Measurements from ENCODE around the gene TPX2. TPM values are rescaled to one million over a fixed set of nuclear protein-coding genes. Genes with fewer than 3 reads are reported as not detected.

The TPX2 gene
- total RNA-seq, 2 donors from 2014 or later: 21.8 to 74.5 TPM

DNA sequence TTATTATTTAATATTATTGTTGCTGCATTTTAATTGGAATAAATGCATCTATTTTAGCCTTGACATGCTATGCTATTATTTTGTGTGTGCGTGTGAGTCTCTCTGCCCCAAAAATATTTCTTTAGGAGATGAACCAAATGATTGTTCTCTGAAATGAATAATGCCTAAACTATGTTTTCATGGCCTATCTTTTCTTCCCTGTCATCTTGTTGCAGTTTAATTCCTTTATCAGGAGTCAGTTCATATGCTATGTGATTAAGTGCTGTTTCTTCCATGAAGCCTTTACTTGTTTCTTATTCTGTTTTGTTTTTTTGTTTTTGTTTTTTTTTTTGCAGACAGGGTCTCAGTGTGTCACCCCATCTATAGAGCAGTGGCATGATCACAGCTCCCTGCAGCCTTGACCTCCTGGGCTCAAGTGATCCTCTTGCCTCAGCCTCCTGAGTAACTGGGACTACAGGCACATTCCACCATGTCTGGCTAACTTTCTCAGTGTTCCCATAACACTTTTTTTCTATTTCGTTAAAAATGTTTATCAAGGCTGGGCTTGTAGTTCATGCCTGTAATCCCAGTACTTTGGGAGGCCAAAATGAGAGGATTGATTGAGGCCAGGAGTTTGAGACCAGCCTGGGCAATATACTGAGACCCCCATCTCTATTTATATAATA, 25.7 kb downstream of the TPX2 start:
- Histone ChIP-seq H3K9ac (ENCODE audit: low read depth in 2 of 2, low read length in 2 of 2) (no peak overlapping the region), H3K36me3 (no peaks in the 10 kb centered on the region), H3K9me3 (no peaks in the 10 kb centered on the region), H3K4me3 (no peak overlapping the region), H3K27ac (no peak overlapping the region), H3K27me3 (no peaks in the 10 kb centered on the region), H3K4me1 (no peaks in the 10 kb centered on the region)
- TF ChIP-seq, protein P1, sequence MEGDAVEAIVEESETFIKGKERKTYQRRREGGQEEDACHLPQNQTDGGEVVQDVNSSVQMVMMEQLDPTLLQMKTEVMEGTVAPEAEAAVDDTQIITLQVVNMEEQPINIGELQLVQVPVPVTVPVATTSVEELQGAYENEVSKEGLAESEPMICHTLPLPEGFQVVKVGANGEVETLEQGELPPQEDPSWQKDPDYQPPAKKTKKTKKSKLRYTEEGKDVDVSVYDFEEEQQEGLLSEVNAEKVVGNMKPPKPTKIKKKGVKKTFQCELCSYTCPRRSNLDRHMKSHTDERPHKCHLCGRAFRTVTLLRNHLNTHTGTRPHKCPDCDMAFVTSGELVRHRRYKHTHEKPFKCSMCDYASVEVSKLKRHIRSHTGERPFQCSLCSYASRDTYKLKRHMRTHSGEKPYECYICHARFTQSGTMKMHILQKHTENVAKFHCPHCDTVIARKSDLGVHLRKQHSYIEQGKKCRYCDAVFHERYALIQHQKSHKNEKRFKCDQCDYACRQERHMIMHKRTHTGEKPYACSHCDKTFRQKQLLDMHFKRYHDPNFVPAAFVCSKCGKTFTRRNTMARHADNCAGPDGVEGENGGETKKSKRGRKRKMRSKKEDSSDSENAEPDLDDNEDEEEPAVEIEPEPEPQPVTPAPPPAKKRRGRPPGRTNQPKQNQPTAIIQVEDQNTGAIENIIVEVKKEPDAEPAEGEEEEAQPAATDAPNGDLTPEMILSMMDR (IDR thresholded peaks at IDR 0.05): no peak
- intact Hi-C loops (cut with DNase I): no loop called here
- DNase-seq: no peak

DNA sequence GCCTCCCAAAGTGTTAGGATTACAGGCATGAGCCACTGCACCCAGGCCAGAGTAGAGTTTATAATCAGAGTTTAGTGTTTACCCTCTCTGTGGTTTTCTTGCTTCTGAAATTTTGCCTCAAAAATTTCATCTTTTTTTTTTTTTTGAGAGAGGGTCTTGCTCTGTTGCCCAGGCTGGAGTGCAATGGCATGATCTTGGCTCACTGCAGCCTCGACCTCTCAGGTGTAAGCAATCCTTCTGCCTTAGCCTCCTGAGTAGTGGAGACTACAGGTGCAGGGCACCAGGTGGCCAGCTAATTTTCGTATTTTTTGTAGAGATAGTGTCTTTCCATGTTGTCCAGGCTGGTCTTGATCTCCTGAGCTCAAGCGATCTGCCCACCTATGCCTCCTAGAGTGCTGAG, 28.7 kb downstream of the TPX2 start:
- Histone ChIP-seq H3K4me1 (no peaks in the 10 kb centered on the region), H3K27ac (no peak overlapping the region), H3K9me3 (no peaks in the 10 kb centered on the region), H3K4me3 (no peak overlapping the region), H3K27me3 (no peaks in the 10 kb centered on the region), H3K9ac (ENCODE audit: low read depth in 2 of 2, low read length in 2 of 2) (no peak overlapping the region), H3K36me3 (no peaks in the 10 kb centered on the region)
- DNase-seq: no peak
- TF ChIP-seq, protein P1 (IDR thresholded peaks at IDR 0.05): no peak
- intact Hi-C loops (cut with DNase I): no loop called here

DNA sequence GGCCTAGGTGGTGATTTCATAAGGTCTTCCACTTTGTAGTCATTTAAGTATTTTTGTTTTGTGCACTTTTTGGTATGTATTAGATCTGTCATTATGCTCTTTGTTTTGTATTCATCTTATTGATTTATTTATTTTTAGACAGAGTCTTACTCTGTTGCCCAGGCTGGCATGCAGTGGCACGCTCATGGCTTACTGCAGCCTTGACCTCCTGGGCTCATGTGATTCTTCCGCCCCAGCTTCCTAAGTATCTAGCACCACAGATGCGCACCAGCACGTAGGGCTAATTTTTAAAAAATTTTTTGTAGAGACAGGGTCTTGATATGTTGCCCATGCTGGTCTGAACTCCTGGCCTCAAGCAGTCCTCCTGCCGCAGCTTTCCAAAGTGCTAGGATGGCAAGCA, 30.6 kb downstream of the TPX2 start:
- no peaks in the 10 kb centered on the region for H3K27me3 ChIP-seq
- H3K36me3 ChIP-seq: no peaks in the 10 kb centered on the region
- no peaks in the 10 kb centered on the region for H3K4me1 ChIP-seq
- intact Hi-C loops (cut with DNase I): no loop called here
- H3K9me3 ChIP-seq: no peaks in the 10 kb centered on the region
- no peak for DNase-seq
- no peak overlapping the region for H3K4me3 ChIP-seq
- TF ChIP-seq, protein P1 (IDR thresholded peaks at IDR 0.05): no peak
- H3K9ac ChIP-seq (ENCODE audit: low read depth in 2 of 2, low read length in 2 of 2): no peak overlapping the region
- no peak overlapping the region for H3K27ac ChIP-seq

DNA sequence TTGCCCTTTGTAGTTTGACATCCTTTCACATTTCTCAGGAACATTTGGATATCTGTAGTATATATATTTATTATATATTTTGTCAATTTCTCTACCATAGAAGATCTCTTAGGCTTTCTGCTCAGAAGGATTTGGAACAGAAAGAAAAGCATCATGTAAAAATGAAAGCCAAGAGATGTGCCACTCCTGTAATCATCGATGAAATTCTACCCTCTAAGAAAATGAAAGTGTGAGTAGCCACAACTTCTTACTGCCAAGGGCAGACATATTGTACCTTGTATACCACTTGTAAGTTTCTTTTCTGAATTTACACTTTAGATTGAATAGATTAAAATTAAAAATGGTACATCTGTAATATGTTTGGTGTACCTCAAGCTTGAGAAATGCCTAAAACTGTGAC, 31.2 kb downstream of the TPX2 start:
- Histone ChIP-seq H3K9ac (ENCODE audit: low read depth in 2 of 2, low read length in 2 of 2) (no peak overlapping the region), H3K27ac (no peak overlapping the region), H3K36me3 (no peaks in the 10 kb centered on the region), H3K9me3 (no peaks in the 10 kb centered on the region), H3K4me3 (no peak overlapping the region), H3K27me3 (no peaks in the 10 kb centered on the region), H3K4me1 (no peaks in the 10 kb centered on the region)
- DNase-seq: no peak
- TF ChIP-seq, protein P1 (IDR thresholded peaks at IDR 0.05): no peak
- intact Hi-C loops (cut with DNase I): no loop called here

DNA sequence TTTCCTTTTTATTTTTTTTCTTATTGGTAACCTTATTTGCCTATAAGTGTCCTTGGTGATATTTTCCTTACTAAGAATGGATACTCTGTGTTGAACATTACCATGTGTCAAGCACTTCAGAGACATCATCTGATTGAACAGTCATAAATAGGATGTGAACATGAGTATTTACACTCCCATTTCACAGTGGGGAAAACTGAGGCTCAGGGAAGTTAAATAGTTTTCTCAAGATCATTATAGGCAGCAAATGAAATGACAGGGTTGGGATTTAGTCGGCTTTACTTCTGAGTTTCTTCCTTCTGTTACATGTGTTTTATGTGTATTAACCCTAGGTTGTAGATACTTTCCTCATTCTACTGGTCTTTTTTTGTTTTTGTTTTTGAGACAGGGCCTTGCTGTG, 35.3 kb downstream of the TPX2 start:
- Histone ChIP-seq H3K36me3 (no peaks in the 10 kb centered on the region), H3K9me3 (no peaks in the 10 kb centered on the region), H3K27me3 (no peaks in the 10 kb centered on the region), H3K9ac (ENCODE audit: low read depth in 2 of 2, low read length in 2 of 2) (no peak overlapping the region), H3K4me3 (no peak overlapping the region), H3K27ac (no peak overlapping the region), H3K4me1 (no peaks in the 10 kb centered on the region)
- DNase-seq: no peak
- intact Hi-C loops (cut with DNase I): no loop called here
- TF ChIP-seq, protein P1 (IDR thresholded peaks at IDR 0.05): no peak

Data from colonic mucosa (tissue), 4 donors.